Measurements from ENCODE around the gene FAM47E. TPM values are rescaled to one million over a fixed set of nuclear protein-coding genes. Genes with fewer than 3 reads are reported as not detected.

FAM47E gene
- total and polyA plus RNA-seq, 2 of the 13 experiments (the other 11 are each of a cell fraction or from before 2014, with no cell fraction given), result 0.33 to 0.66 TPM

GRCh38 chr4:76250962-76251361, 559 bp upstream of the FAM47E start (continued):
- no peak for TF ChIP-seq HBP1 (CRISPR knock-in tag; IDR thresholded peaks at IDR 0.05; ENCODE audit: low read depth)
- TF ChIP-seq U2AF1 (optimal IDR thresholded peaks at IDR 0.05; ENCODE audit: low read depth, low read length), result no peak

DNA sequence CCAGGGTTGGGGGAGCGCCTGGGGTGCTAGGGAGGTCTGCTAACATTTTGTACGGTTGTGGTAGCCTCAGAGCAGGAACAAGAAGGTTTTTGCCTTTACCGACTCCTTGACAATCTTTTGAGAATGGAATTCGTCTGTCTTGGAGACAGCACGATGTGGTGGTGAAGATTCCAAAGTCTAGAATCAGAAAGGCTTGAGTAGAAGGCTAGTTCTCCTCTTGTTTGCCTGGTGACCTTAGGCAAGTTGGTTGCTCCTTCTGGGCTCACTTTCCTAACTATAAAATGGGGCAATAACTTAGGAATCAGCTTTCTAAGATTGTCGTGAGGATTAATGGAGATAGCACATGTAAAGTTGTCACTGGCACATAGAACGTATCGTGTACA, 741 bp downstream of the FAM47E start:
- 68% methylated on average over 7 of the region's 8 CpGs for WGBS (ENCODE audit: low lambda C conversion rate)
- ChIA-PET POLR2A (no interaction called here), CTCF (ENCODE audit: low intra/inter-chr PET ratio, low total read pairs) (interaction anchor here (3.0 kb wide), 1 partner anchor 125 kb away, joined by 28 read pairs; no protein-coding TSS in a partner anchor)
- in situ Hi-C loops (cut with HindIII; ENCODE audit: extremely low pct_ligation_motif_present, low pct_unique_long_range_greater_than_20kb), result loop anchor here (10.0 kb wide), 1 partner anchor 123 kb away; no protein-coding TSS in a partner anchor
- Histone ChIP-seq H3K9me3 (ENCODE audit: low read length) (no peaks in the 10 kb centered on the region), H3K4me2 (ENCODE audit: low read depth, low read length) (no peak overlapping the region), H3K27me3 (ENCODE audit: control insufficient read depth in 1 of 2, insufficient read depth in 2 of 2, low read length in 2 of 2) (no peaks in the 10 kb centered on the region; a peak in 1 of 5 replicates), H2AFZ (ENCODE audit: low read length) (no peak overlapping the region), H3K36me3 (replicated peaks in 1 of 2; ENCODE audit: control insufficient read depth in 1 of 2, insufficient read depth in 2 of 2, low read length in 2 of 2) (no peaks in the 10 kb centered on the region), H3K79me2 (ENCODE audit: insufficient read depth, low read length) (no peaks in the 10 kb centered on the region), H3K4me1 (ENCODE audit: insufficient read depth, low read length) (peaks cover 19% of the 10 kb centered on the region), H3K4me3 (replicated peaks in 1 of 3; ENCODE audit: insufficient read depth in 1 of 3, low read depth in 2 of 3, low read length in 3 of 3) (0 out of 6 replicates have a peak overlapping the region, but pooled peaks of 1 of the 3 experiments have one; percentile 69), H3K27ac (ENCODE audit: extremely low read length, insufficient read depth, low read length) (no peak overlapping the region), H4K20me1 (ENCODE audit: insufficient read depth, low read length) (no peaks in the 10 kb centered on the region), H3K9ac (ENCODE audit: insufficient read depth, low read depth, low read length) (no peak overlapping the region)
- FAIRE-seq (no peak), ATAC-seq (no peak), DNase-seq (ENCODE audit: low spot score) (no peak)
- TF ChIP-seq, protein P1, sequence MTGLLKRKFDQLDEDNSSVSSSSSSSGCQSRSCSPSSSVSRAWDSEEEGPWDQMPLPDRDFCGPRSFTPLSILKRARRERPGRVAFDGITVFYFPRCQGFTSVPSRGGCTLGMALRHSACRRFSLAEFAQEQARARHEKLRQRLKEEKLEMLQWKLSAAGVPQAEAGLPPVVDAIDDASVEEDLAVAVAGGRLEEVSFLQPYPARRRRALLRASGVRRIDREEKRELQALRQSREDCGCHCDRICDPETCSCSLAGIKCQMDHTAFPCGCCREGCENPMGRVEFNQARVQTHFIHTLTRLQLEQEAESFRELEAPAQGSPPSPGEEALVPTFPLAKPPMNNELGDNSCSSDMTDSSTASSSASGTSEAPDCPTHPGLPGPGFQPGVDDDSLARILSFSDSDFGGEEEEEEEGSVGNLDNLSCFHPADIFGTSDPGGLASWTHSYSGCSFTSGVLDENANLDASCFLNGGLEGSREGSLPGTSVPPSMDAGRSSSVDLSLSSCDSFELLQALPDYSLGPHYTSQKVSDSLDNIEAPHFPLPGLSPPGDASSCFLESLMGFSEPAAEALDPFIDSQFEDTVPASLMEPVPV (CRISPR knock-in tag; IDR thresholded peaks at IDR 0.05), result no peak
- TF ChIP-seq, protein P2, sequence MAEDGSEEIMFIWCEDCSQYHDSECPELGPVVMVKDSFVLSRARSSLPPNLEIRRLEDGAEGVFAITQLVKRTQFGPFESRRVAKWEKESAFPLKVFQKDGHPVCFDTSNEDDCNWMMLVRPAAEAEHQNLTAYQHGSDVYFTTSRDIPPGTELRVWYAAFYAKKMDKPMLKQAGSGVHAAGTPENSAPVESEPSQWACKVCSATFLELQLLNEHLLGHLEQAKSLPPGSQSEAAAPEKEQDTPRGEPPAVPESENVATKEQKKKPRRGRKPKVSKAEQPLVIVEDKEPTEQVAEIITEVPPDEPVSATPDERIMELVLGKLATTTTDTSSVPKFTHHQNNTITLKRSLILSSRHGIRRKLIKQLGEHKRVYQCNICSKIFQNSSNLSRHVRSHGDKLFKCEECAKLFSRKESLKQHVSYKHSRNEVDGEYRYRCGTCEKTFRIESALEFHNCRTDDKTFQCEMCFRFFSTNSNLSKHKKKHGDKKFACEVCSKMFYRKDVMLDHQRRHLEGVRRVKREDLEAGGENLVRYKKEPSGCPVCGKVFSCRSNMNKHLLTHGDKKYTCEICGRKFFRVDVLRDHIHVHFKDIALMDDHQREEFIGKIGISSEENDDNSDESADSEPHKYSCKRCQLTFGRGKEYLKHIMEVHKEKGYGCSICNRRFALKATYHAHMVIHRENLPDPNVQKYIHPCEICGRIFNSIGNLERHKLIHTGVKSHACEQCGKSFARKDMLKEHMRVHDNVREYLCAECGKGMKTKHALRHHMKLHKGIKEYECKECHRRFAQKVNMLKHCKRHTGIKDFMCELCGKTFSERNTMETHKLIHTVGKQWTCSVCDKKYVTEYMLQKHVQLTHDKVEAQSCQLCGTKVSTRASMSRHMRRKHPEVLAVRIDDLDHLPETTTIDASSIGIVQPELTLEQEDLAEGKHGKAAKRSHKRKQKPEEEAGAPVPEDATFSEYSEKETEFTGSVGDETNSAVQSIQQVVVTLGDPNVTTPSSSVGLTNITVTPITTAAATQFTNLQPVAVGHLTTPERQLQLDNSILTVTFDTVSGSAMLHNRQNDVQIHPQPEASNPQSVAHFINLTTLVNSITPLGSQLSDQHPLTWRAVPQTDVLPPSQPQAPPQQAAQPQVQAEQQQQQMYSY (CRISPR knock-in tag; IDR thresholded peaks at IDR 0.05), result no peak
- TF ChIP-seq ZNF264 (CRISPR knock-in tag; IDR thresholded peaks at IDR 0.05) (no peak), SAP130 (CRISPR knock-in tag; IDR thresholded peaks at IDR 0.05; ENCODE audit: low read depth) (no peak), XRCC5 (optimal IDR thresholded peaks at IDR 0.05; ENCODE audit: low read length) (no peak), ZNF75D (CRISPR knock-in tag; IDR thresholded peaks at IDR 0.05; ENCODE audit: borderline replicate concordance) (no peak), YEATS2 (CRISPR knock-in tag; IDR thresholded peaks at IDR 0.05; ENCODE audit: borderline replicate concordance) (no peak)
- no TSS peak for BruUV-seq (replicated peaks)
- intact Hi-C loops (cut with micrococcal nuclease; ENCODE audit: unreplicated experiment), result loop anchor here (2.0 kb wide), 1 partner anchor 49 kb away; no protein-coding TSS in a partner anchor
